ENCODE results near the gene TMC1.

Gene TMC1

DNA sequence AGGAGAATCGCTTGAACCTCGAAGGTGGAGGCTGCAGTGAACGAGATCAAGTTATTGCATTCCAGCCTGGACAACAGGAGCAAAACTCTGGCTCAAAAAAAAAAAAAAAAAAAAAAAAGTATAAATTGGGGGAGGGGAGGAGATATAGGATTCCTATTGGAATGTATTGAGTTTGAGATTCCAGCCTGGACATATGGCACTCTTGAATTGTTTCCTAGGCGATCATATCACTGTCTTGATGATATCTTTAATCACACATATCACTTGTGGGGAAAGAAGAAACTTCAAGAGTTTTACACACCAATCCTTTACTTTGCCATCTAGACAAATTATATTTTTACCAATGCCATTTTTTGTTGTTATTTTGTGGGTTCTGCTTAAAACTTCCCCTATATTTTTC, 42.4 kb downstream of the TMC1 start:
- peak overlapping the region; percentile 38 for H3K27ac ChIP-seq
- no peak for TF ChIP-seq ZFX (IDR thresholded peaks at IDR 0.05)
- TF ChIP-seq, protein P1, sequence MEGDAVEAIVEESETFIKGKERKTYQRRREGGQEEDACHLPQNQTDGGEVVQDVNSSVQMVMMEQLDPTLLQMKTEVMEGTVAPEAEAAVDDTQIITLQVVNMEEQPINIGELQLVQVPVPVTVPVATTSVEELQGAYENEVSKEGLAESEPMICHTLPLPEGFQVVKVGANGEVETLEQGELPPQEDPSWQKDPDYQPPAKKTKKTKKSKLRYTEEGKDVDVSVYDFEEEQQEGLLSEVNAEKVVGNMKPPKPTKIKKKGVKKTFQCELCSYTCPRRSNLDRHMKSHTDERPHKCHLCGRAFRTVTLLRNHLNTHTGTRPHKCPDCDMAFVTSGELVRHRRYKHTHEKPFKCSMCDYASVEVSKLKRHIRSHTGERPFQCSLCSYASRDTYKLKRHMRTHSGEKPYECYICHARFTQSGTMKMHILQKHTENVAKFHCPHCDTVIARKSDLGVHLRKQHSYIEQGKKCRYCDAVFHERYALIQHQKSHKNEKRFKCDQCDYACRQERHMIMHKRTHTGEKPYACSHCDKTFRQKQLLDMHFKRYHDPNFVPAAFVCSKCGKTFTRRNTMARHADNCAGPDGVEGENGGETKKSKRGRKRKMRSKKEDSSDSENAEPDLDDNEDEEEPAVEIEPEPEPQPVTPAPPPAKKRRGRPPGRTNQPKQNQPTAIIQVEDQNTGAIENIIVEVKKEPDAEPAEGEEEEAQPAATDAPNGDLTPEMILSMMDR (conservative IDR thresholded peaks at IDR 0.05) = no peak

DNA sequence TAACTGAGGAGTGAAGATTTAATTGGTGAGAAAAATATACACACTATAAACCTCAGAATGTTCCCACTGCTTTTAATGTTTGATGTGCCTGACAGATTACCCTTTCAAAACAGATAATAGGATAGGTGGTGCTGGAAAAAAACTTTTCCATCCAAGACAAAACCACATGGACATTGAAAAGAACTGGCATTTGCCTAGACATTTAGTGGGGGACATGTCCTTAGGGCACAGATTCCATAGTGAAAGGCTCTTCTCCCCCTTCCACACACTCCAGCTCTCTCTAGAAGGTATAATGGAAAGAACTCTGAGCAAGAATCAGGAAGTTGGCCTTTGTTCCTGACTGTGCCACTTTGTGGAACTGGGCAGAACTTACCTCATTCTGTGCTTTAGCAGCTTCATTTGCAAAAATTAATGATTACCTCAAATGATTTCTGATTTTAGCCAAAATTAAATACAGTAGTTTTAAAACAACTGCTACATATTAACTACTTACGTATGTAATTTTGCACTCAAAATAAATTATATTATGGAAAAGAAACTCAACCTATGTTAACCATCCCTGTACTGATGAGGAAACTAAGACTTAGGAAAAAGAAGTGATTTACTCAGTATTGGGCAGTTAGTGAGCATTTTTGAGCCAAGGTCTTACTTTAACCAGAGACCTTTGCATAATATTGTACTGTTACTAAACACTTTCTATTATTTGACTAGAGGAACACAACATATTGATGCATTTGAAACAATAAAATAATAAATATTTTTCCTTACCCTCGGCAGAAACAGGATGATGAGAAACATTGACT, 43.3 kb downstream of the TMC1 start:
- TF ChIP-seq ZFX (IDR thresholded peaks at IDR 0.05) = no peak
- TF ChIP-seq, protein P1 (conservative IDR thresholded peaks at IDR 0.05) = no peak
- H3K27ac ChIP-seq = no peak overlapping the region

DNA sequence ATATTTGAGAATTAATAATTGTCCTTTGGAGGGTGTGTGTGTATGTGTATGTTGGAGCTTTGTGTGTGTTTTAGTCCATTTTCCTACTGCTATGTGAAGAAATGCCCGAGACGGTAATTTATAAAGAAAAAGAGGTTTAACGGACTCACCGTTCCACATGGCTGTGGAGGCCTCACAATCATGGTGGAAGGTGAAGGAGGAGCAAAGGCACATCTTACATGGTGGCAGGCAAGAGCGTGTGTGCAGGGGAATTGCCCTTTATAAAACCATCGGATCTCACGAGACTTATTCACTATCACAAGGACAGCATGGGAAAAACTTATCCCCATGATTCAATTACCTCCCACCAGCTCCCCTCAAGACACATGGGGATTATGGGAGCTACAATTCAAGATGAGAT, 44.1 kb downstream of the TMC1 start:
- no peak for TF ChIP-seq ZFX (IDR thresholded peaks at IDR 0.05)
- TF ChIP-seq, protein P1 (conservative IDR thresholded peaks at IDR 0.05) = no peak
- H3K27ac ChIP-seq = no peak overlapping the region

DNA sequence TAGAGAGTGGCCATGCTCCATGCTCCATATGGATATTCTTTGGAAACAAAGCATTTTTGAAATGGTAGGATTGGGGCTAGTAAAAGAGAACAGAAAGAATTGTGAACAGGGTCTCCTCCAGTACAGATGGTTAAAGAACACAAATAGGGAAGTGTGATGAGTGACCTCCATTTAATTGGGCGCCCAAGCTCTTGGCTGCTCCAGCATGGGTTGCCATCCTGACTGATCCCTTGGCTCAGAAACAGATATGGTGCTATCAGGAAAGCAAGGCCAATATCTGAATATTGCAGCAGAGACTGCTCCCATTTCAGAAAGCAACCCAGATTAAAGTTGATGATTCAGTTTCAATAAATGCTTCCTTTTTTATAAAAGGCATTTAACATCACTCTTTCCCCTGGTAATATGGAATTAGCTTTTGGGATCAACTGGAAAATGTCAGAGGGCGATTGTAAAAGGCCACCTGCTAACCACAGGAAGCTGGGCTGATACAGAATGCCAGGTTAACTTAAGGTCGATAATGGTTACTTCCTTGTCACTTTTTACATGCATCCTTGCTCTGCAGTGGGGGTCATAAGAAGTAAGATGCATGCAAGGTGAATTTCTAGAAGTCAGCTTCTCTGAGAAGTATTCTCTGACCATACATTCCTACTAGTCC, 52.9 kb downstream of the TMC1 start:
- TF ChIP-seq, protein P1 (conservative IDR thresholded peaks at IDR 0.05) = no peak
- no peak for TF ChIP-seq ZFX (IDR thresholded peaks at IDR 0.05)
- H3K27ac ChIP-seq = no peak overlapping the region; the same call in 1 of the 2 replicates

DNA sequence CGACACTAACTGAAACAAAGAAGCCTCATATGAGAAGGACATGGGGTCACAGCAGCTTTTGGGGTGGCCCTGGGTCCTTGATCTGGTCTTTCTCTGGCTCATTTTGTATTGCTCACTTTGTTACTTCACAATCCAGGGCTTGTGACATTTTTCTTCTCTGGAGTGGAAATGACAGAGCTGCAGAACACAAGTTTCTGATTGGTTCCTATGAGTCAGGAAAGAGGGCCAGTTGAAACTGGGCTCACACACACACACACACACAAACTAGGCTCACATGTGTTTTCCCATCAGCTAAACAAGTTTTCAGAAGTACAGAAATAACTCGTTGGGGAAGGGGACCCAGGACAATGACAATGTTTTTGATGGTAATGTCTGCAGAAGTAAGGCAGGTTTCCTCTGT, 54.3 kb downstream of the TMC1 start:
- H3K27ac ChIP-seq = peak overlapping the region; percentile 96
- TF ChIP-seq, protein P1 (conservative IDR thresholded peaks at IDR 0.05) = no peak
- TF ChIP-seq ZFX (IDR thresholded peaks at IDR 0.05) = no peak

DNA sequence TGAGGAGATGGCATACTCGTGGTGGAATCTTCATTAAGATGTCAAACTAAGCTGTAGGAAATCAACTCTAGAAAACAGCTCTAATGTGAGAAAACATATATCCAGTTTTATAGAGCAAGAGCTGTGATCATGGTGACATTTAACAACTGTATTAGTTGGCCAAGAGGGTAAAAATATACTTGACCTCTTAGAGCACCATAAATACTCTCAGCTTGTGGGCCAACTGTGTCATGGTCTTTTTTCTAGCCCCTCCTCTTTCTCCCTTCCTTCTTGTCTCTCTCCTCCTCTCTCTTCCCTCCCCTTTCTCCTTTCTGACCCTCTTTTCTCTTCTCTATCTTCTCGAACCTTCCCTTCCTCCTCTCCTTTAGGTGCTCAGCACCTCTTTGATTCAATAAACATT, 54.7 kb downstream of the TMC1 start:
- TF ChIP-seq, protein P1 (conservative IDR thresholded peaks at IDR 0.05) = no peak
- peak overlapping the region; percentile 96 for H3K27ac ChIP-seq

DNA sequence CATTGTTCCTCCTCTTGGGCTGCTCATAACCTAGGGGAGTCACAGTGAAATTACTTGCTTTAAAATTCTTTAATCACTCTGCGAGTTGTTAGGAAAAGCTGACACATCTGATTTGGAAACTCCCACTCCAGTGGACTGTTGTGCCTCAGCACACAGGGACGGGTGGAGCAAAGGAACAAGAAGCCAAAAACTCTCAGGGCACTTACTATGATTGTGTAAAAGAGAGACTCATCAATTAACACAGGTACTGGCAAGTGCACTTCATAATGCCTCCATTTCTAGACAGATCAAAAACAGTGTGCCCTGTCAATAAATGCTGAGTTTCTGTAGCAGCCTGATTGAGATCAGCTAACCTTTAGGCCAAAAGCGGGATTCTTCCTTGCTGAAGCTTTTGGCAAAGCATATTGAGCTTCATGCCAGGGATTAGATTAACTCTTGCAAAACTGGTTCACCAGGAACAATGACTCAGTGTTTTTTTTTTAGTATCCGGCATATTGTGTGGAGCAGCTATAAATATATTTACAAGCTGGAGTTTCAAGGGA, 55.9 kb downstream of the TMC1 start:
- TF ChIP-seq, protein P1 (conservative IDR thresholded peaks at IDR 0.05) = no peak
- no peak for TF ChIP-seq ZFX (IDR thresholded peaks at IDR 0.05)
- peak overlapping the region; percentile 96 for H3K27ac ChIP-seq
